Stomach smooth muscle (tissue), 2 donors: ENCODE data around the gene NCAM2.
A peak's percentile ranks its signal among the peaks of the same experiment; 100 is the strongest.

Source experiments
- H3K27ac ChIP-seq: one replicate; pipeline ENCODE4 v1.7.0; 2013; ENCODE audit warnings: mild to moderate bottlenecking, low read length, inconsistent platforms
- H3K27me3 ChIP-seq, 2 donors: one replicate each; pipeline ENCODE4 v1.7.0; 2013; ENCODE audit warnings: low read length in 2 of 2; ENCODE audit not compliant: insufficient read depth in 2 of 2, control insufficient read depth in 1 of 2
- H3K36me3 ChIP-seq, 2 donors: one replicate each; pipeline ENCODE4 v1.7.0; 2013; ENCODE audit warnings: low read length in 2 of 2; ENCODE audit not compliant: control insufficient read depth in 2 of 2, insufficient read depth in 2 of 2
- H3K4me1 ChIP-seq: one replicate; pipeline ENCODE4 v1.7.0; 2013; ENCODE audit warnings: low read length; ENCODE audit not compliant: control insufficient read depth, insufficient read depth
- H3K4me3 ChIP-seq, 2 donors: one replicate each; pipeline ENCODE4 v1.7.0; 2013; ENCODE audit warnings: low read length in 2 of 2
- H3K9ac ChIP-seq, 2 donors: one replicate each; pipeline ENCODE4 v1.7.0; 2013; ENCODE audit warnings: low read length in 2 of 2, mild to moderate bottlenecking in 1 of 2
- H3K9me3 ChIP-seq, 2 donors: one replicate each; pipeline ENCODE4 v1.7.0; 2013; ENCODE audit warnings: low read length in 2 of 2; ENCODE audit not compliant: control insufficient read depth in 2 of 2
- donor health status: healthy.
- donor health status: Pancreatic carcinoma.

Gene NCAM2

GRCh38 chr21:21163904-21164303 lies 165.7 kb downstream of the NCAM2 start:
- Histone ChIP-seq H3K4me1 (peaks cover 7% of the 10 kb centered on the region), H3K36me3 (no peaks in the 10 kb centered on the region), H3K9me3 (no peaks in the 10 kb centered on the region), H3K9ac (no peak overlapping the region), H3K27ac (no peak overlapping the region), H3K4me3 (no peak overlapping the region), H3K27me3 (no peaks in the 10 kb centered on the region)

DNA sequence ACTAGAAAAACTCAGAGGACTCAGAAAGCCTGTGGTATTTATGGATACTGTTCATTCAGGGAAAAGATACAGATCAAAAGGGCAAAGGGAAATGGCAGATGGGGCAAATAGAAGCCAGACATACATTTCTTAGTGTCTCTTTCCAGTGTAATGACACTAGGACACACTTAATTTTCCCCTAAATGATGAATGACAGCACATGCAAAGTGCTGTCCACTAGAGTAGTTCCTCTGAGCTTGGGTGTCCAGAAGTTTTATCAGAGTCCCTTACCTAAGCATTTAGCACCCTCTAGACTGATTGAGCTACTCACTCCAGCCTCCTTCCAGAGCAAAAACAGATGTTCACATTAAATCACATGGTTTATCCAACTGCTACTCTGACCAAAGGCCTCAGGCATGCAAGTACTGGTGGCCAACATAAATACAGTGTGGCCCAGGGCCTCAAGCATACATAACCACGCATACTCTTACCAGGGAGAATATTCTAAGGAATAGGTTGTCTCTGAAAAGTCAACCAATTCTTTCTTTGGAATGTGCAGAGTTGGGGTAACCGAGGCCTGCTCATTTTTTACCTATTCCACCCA lies 166.9 kb downstream of the NCAM2 start:
- H3K9me3 ChIP-seq: no peaks in the 10 kb centered on the region
- peak overlapping the region in 1 of 2 donors; percentile 9 for H3K4me3 ChIP-seq
- peaks cover 7% of the 10 kb centered on the region for H3K4me1 ChIP-seq
- H3K9ac ChIP-seq: no peak overlapping the region
- no peaks in the 10 kb centered on the region for H3K27me3 ChIP-seq
- H3K36me3 ChIP-seq: no peaks in the 10 kb centered on the region
- H3K27ac ChIP-seq: no peak overlapping the region

GRCh38 chr21:21174676-21175075 lies 176.5 kb downstream of the NCAM2 start:
- Histone ChIP-seq H3K9me3 (no peaks in the 10 kb centered on the region), H3K27ac (no peak overlapping the region), H3K4me3 (no peak overlapping the region), H3K36me3 (no peaks in the 10 kb centered on the region), H3K9ac (no peak overlapping the region), H3K4me1 (no peaks in the 10 kb centered on the region), H3K27me3 (no peaks in the 10 kb centered on the region)

- no peaks in the 10 kb centered on the region for H3K27me3 ChIP-seq
- no peak overlapping the region for H3K27ac ChIP-seq
- H3K4me3 ChIP-seq: peak overlapping the region in 1 of 2 donors; percentile 41
- no peaks in the 10 kb centered on the region for H3K36me3 ChIP-seq
- H3K9me3 ChIP-seq: no peaks in the 10 kb centered on the region
- no peaks in the 10 kb centered on the region for H3K4me1 ChIP-seq
- no peak overlapping the region for H3K9ac ChIP-seq
These were observed 177.7 kb downstream of the NCAM2 start for GRCh38 chr21:21175798-21176334.

DNA sequence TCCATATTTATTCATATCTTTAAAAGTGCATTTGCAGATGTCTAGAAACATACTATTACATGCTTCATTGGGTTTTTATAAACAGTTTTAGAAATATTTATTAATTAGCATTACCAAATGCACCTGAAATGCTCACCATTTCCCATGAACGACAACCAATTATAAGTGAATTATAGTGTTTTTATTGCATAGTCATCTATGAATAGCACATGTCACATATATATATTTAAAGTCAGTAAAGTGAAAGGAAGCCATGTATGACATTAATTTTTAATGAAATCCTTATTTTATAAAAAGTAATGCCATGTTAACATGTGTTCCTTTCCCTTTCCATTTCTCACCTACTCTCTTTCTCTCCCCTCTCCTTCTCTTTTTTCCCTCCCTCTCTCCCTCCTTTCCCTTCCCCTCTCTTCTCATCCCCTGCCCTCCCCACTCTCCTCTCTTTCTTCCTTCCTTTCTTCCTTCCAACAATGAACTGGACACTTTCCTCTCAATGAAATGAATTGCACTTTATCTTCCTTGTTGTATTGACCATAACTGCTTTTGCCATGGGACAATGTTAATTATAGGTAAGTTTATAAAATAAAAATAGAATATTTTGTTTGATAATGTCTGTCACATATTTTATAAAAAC lies 179.3 kb downstream of the NCAM2 start:
- no peaks in the 10 kb centered on the region for H3K4me1 ChIP-seq
- no peak overlapping the region for H3K9ac ChIP-seq
- no peak overlapping the region for H3K4me3 ChIP-seq
- H3K9me3 ChIP-seq: no peaks in the 10 kb centered on the region
- no peaks in the 10 kb centered on the region for H3K36me3 ChIP-seq
- H3K27ac ChIP-seq: no peak overlapping the region
- H3K27me3 ChIP-seq: no peaks in the 10 kb centered on the region

GRCh38 chr21:21179619-21180298 lies 181.6 kb downstream of the NCAM2 start:
- H3K27me3 ChIP-seq: no peaks in the 10 kb centered on the region
- no peak overlapping the region for H3K9ac ChIP-seq
- H3K36me3 ChIP-seq: no peaks in the 10 kb centered on the region
- no peak overlapping the region for H3K4me3 ChIP-seq
- H3K9me3 ChIP-seq: no peaks in the 10 kb centered on the region
- H3K4me1 ChIP-seq: no peaks in the 10 kb centered on the region
- H3K27ac ChIP-seq: no peak overlapping the region

DNA sequence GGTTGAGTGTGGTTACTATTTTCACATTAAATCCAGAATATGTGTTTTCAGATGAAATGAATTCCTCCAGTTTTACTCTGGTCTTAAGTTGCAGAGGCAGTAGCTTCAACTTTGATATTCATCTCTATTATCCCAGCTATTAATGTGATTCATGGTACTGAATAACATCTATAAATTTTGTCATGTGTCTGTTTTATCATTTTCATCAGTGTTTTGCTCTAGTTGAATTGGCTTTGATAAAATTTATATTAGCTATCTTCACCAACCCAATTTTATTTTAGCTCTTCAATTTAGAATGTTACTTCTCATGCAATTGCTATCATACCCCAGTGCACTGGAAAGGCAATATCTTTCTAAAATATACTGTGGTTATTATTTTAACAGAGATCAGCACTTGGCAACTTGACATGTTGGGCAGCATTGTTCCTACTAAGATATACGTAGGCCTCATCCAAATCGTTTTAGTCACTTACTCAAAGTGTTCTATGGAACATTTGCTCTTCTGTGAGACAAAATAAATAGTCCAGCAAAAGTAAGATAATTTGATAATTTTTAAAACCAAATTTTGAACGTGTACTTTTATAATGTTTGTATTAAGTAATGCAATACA lies 184.3 kb downstream of the NCAM2 start:
- H3K9ac ChIP-seq: no peak overlapping the region
- H3K36me3 ChIP-seq: no peaks in the 10 kb centered on the region
- H3K27ac ChIP-seq: no peak overlapping the region
- H3K4me3 ChIP-seq: no peak overlapping the region
- no peaks in the 10 kb centered on the region for H3K9me3 ChIP-seq
- H3K27me3 ChIP-seq: no peaks in the 10 kb centered on the region
- no peaks in the 10 kb centered on the region for H3K4me1 ChIP-seq

DNA sequence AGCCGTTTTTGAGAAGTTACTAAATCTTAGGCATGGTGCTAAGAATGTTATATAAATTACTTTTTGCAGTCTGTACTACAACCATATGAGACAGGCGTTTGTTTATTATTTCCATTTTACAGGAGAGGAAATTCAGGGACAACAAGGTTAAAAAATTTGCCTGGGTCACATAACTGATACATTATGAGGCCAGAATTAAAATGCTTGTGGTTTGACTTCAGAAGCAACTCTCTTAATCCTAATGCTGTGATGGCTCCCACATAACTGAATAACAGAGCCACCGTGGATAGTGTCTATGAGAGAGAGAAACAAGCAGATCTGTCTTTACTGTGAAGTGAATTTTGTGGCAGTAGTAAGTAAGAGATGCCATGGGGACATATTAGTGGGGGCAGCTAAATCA lies 184.9 kb downstream of the NCAM2 start:
- Histone ChIP-seq H3K4me3 (no peak overlapping the region), H3K4me1 (no peaks in the 10 kb centered on the region), H3K27me3 (no peaks in the 10 kb centered on the region), H3K27ac (no peak overlapping the region), H3K36me3 (no peaks in the 10 kb centered on the region), H3K9ac (no peak overlapping the region), H3K9me3 (no peaks in the 10 kb centered on the region)

- H3K4me3 ChIP-seq: no peak overlapping the region
- H3K27me3 ChIP-seq: no peaks in the 10 kb centered on the region
- H3K4me1 ChIP-seq: no peaks in the 10 kb centered on the region
- no peak overlapping the region for H3K9ac ChIP-seq
- no peak overlapping the region for H3K27ac ChIP-seq
- no peaks in the 10 kb centered on the region for H3K9me3 ChIP-seq
- no peaks in the 10 kb centered on the region for H3K36me3 ChIP-seq
These were observed 186.7 kb downstream of the NCAM2 start for GRCh38 chr21:21184771-21185528.

- no peaks in the 10 kb centered on the region for H3K9me3 ChIP-seq
- no peaks in the 10 kb centered on the region for H3K36me3 ChIP-seq
- no peaks in the 10 kb centered on the region for H3K27me3 ChIP-seq
- H3K9ac ChIP-seq: no peak overlapping the region
- no peak overlapping the region for H3K27ac ChIP-seq
- no peak overlapping the region for H3K4me3 ChIP-seq
- no peaks in the 10 kb centered on the region for H3K4me1 ChIP-seq
These were observed 189.4 kb downstream of the NCAM2 start for GRCh38 chr21:21187579-21187978.
